GM12878 (cell line): ENCODE measurements around the gene SMG6. TPM values are rescaled to one million over a fixed set of nuclear protein-coding genes. Genes with fewer than 3 reads are reported as not detected.

ENCODE experiments used
- ATAC-seq: fragments of 200-7000 bp; cut with Tn5 transposase; 3 replicates; pipeline ENCODE4 v1.9.1; 2020; ENCODE audit warnings: mild to moderate bottlenecking, moderate library complexity
- BruUV-seq: library from RNA; stranded (reverse); fragments of 400-500 nt; replicated peaks from 2 replicates; lab custom pipeline; 2021; lab: Mats Ljungman, UMichigan
- CTCF ChIA-PET: fragments of 300-600 bp; sonication (Branson Sonifier 250); formaldehyde crosslinking; extraction: SDS; loops from one replicate; lab custom pipeline; 2021; ENCODE audit warnings: inconsistent platforms; lab: Yijun Ruan, JAX
- POLR2A ChIA-PET: fragments of 350-600 bp; formaldehyde crosslinking; extraction: SDS; loops from one replicate; lab custom pipeline; 2021; ENCODE audit warnings: inconsistent platforms; lab: Charles Lee
- RAD21 ChIA-PET: fragments of 300-600 bp; sonication (Branson Sonifier 250); formaldehyde crosslinking; loops from one replicate; lab custom pipeline; 2023; ENCODE audit warnings: antibody characterized with exemption; ENCODE audit not compliant: unreplicated experiment; lab: Charles Lee
- SMC1A ChIA-PET: fragments of 300-600 bp; sonication (Branson Sonifier 250); formaldehyde crosslinking; loops from one replicate; lab custom pipeline; 2023; ENCODE audit not compliant: unreplicated experiment, uncharacterized antibody; lab: Charles Lee
- DNase-seq: peaks from one replicate; pipeline ENCODE4 v3.0.0-alpha.2; 2011; ENCODE audit warnings: low read depth, low spot score
- FAIRE-seq: peaks from 3 replicates; lab custom pipeline; 2011; peaks lifted over from hg19 to GRCh38; lab: Jason Lieb, UNC
- H2AFZ ChIP-seq: 2 replicates; pipeline ENCODE4 v1.6.0; 2011; ENCODE audit warnings: low read depth, low read length, control low read depth; ENCODE audit not compliant: control insufficient read depth
- H3K27ac ChIP-seq: 2 replicates; pipeline ENCODE4 v1.5.1; 2011; ENCODE audit warnings: control low read depth; ENCODE audit not compliant: control insufficient read depth, insufficient read depth
- H3K27me3 ChIP-seq, 2 experiments: replicated peaks in 1 of 2; 2 replicates each; pipeline versions ENCODE4 v1.6.0 to v1.6.1; 2011; ENCODE audit warnings: low read length in 1 of 2; ENCODE audit not compliant: control insufficient read depth in 2 of 2, insufficient read depth in 2 of 2
- H3K36me3 ChIP-seq, 2 experiments: 2 replicates each; pipeline ENCODE4 v1.5.1; 2011; ENCODE audit warnings: low read length in 1 of 2; ENCODE audit not compliant: control insufficient read depth in 2 of 2, insufficient read depth in 2 of 2
- H3K4me1 ChIP-seq: 2 replicates; pipeline ENCODE4 v1.6.1; 2011; ENCODE audit warnings: mild to moderate bottlenecking, low read length, moderate library complexity, mixed read lengths; ENCODE audit not compliant: control insufficient read depth, insufficient read depth
- H3K4me2 ChIP-seq: 2 replicates; pipeline ENCODE4 v1.6.0; 2011; ENCODE audit warnings: control low read depth; ENCODE audit not compliant: control insufficient read depth, insufficient read depth
- H3K4me3 ChIP-seq: fragments of 200-600 bp; sonication (generic); 2 replicates; pipeline ENCODE4 v1.5.1; 2016
- H3K79me2 ChIP-seq: 2 replicates; pipeline ENCODE4 v1.6.0; 2011; ENCODE audit warnings: low read length; ENCODE audit not compliant: control insufficient read depth, insufficient read depth
- H3K9ac ChIP-seq: 2 replicates; pipeline ENCODE4 v1.8.0; 2011; ENCODE audit warnings: low read length, control low read depth, mixed read lengths; ENCODE audit not compliant: control insufficient read depth, insufficient read depth
- H3K9me3 ChIP-seq: replicated peaks from 3 replicates; pipeline ENCODE4 v1.5.1; 2011; ENCODE audit warnings: mild to moderate bottlenecking, low read length; ENCODE audit not compliant: control insufficient read depth, insufficient read depth
- H4K20me1 ChIP-seq: 2 replicates; pipeline ENCODE4 v1.6.0; 2011; ENCODE audit not compliant: control insufficient read depth, insufficient read depth
- BRCA1 ChIP-seq: IDR thresholded peaks from 2 replicates; pipeline ENCODE4 v1.6.1; 2011; ENCODE audit warnings: low read depth, low read length, improper control_type of control experiment
- CBX3 ChIP-seq: fragments of 200-600 bp; sonication (generic); IDR thresholded peaks from 2 replicates; pipeline ENCODE4 v1.6.1; 2016; ENCODE audit warnings: low read depth, borderline replicate concordance
- EED ChIP-seq: sonication (generic); IDR thresholded peaks from 2 replicates; pipeline ENCODE4 v1.6.1; 2016; ENCODE audit warnings: antibody characterized with exemption, low read depth
- JUND ChIP-seq: IDR thresholded peaks from 2 replicates; pipeline ENCODE4 v1.6.1; 2012; ENCODE audit warnings: low read depth, mild to moderate bottlenecking, low read length, improper control_type of control experiment, moderate library complexity
- MTA3 ChIP-seq: IDR thresholded peaks from 2 replicates; pipeline ENCODE4 v1.6.1; 2012; ENCODE audit warnings: low read length, inconsistent platforms, borderline replicate concordance
- NFYB ChIP-seq: IDR thresholded peaks from 2 replicates; pipeline ENCODE4 v1.6.1; 2011; ENCODE audit warnings: low read depth, mild to moderate bottlenecking, low read length, improper control_type of control experiment, moderate library complexity; ENCODE audit not compliant: insufficient read depth
- PAX5 ChIP-seq: IDR thresholded peaks from 2 replicates; pipeline ENCODE4 v1.6.1; 2011; ENCODE audit warnings: low read depth, low read length, borderline replicate concordance
- PML ChIP-seq: IDR thresholded peaks from 2 replicates; pipeline ENCODE4 v1.6.1; 2012; ENCODE audit warnings: low read length, inconsistent platforms
- REST ChIP-seq: IDR thresholded peaks from 2 replicates; pipeline ENCODE4 v1.6.1; 2012; ENCODE audit warnings: mild to moderate bottlenecking, low read depth, low read length
- SUPT20H ChIP-seq: IDR thresholded peaks from 2 replicates; pipeline ENCODE4 v1.6.1; 2011; ENCODE audit warnings: low read depth, mild to moderate bottlenecking, low read length, moderate library complexity, borderline replicate concordance; ENCODE audit not compliant: control insufficient read depth
- TCF3 ChIP-seq: IDR thresholded peaks from 2 replicates; pipeline ENCODE4 v1.6.1; 2012; ENCODE audit warnings: low read depth, mild to moderate bottlenecking, low read length, borderline replicate concordance; ENCODE audit not compliant: insufficient read depth
- ZBED1 ChIP-seq: IDR thresholded peaks from 2 replicates; pipeline ENCODE4 v1.6.1; 2016; ENCODE audit warnings: borderline replicate concordance
- ZNF24 ChIP-seq: fragments of 450-650 bp; IDR thresholded peaks from 2 replicates; pipeline ENCODE4 v1.6.1; 2017; ENCODE audit warnings: antibody characterized with exemption, mild to moderate bottlenecking
- ZNF384 ChIP-seq: IDR thresholded peaks from 2 replicates; pipeline ENCODE4 v1.6.1; 2012; ENCODE audit warnings: low read depth, mild to moderate bottlenecking, low read length, improper control_type of control experiment, borderline replicate concordance
- WGBS: methylation state at CpG from one replicate; pipeline ENCODE4 v1.1.6; 2016; ENCODE audit warnings: low lambda C conversion rate; ENCODE audit not compliant: insufficient replicate concordance, insufficient coverage; ENCODE audit errors: missing lambda C conversion rate; 5-methylcytosine and 5-hydroxymethylcytosine counted together
- in situ Hi-C: fragments of 300-500 bp; cut with MboI; formaldehyde crosslinking; loops from 9 replicates; pipeline ENCODE4 v1.14.3; 2018; ENCODE audit warnings: mixed read lengths
- intact Hi-C: fragments of 100-400 bp; cut with micrococcal nuclease; formaldehyde crosslinking; loops from one replicate; pipeline ENCODE4 v1.14.2; 2022; ENCODE audit not compliant: unreplicated experiment
- polyA plus RNA-seq, 11 experiments: library from polyadenylated mRNA; depleted of rRNA in 4 of 11; unstranded in 6 of 11; stranded (reverse) in 5 of 11; fragments of >200 nt; fragmentation: Nextera tagmentation in 4 of 11; fragmentation: Illumina TruSeq in 1 of 11; extraction: Ambion mirVana in 4 of 11; extraction: Trizol in 1 of 11; gene quantifications; 1 replicate in 1 of 11; 2 replicates in 10 of 11; pipeline versions ENCODE4 v1.2.1 to v1.2.3, GENCODE V29; 2011 to 2016; ENCODE audit warnings: inconsistent platforms in 2 of 11, missing spikeins in 2 of 11, low read depth in 1 of 11
- total RNA-seq, 4 experiments: library from RNA; depleted of rRNA in 3 of 4; stranded (reverse); fragments of >200 nt in 3 of 4; fragmentation: Illumina TruSeq in 1 of 4; extraction: Trizol in 1 of 4; gene quantifications; 2 replicates each; pipeline versions ENCODE4 v1.2.1 to v1.2.3, GENCODE V29; 2013 to 2021
- TF ChIP-seq, protein P1 (sequence below): fragments of 450-650 bp; formaldehyde crosslinking; IDR thresholded peaks from 2 replicates; pipeline ENCODE4 v1.4.0; 2022; ENCODE audit warnings: mild to moderate bottlenecking, moderate library complexity

SMG6 gene
- total and polyA plus RNA-seq, 10 of the 15 experiments (the other 5 are each of a cell fraction or from before 2014, with no cell fraction given): 0.58 to 28.7 (median 15.7) TPM

DNA sequence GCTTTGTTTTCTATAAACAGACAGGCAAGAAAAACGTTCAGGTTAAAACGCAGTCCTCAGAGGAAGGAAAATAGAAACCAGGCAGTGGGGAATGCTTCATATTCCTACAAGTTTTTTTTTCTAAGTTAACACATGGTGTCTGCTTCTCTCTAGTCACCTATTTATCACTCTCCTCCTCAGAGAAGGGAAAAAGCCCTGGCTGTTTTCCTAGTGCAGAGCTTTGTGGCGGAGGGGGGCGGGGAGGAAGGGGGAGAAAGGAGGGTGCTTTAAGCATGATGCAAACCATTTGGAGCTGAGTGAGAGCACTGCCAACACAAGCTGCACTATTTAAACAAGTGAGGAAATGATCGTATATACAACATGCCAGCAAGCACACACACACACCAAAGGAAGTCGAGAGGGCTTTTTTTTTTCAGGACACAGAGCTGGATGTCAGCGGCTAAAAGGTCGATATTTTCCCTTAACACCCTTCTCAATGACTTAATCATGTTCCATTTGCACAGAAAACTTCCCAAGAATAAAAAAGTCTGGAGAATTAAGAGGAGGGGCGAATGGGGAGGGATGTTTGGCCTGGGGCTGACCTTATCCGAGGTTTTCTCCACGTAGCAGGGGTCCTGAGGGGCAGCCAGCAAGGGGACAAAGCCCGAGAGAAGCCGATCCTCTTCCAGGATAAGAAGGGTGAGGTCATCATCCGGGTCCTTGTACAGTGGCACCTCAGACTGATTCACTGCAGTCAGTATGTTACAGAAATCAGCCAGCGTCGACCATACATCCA is 131.3 kb downstream of the SMG6 start:
- ChIA-PET POLR2A (interaction anchor here (0.7 to 1.1 kb wide), 2 partner anchors 25 to 46 kb away, joined by 3 read pairs; no protein-coding TSS in a partner anchor), CTCF (interaction anchor here (0.6 kb wide), 2 partner anchors 32 to 83 kb away, joined by 3 read pairs; no protein-coding TSS in a partner anchor), SMC1A (interaction anchor here (3.0 kb wide), 1 partner anchor 73 kb away, joined by 14 read pairs; no protein-coding TSS in a partner anchor), RAD21 (no interaction called here)
- Histone ChIP-seq H3K4me3 (no peak overlapping the region), H3K9ac (no peak overlapping the region), H3K79me2 (no peaks in the 10 kb centered on the region), H4K20me1 (no peaks in the 10 kb centered on the region), H3K27me3 (no peaks in the 10 kb centered on the region), H3K36me3 (peaks cover 22 to 26% of the 10 kb centered on the region in 2 experiments), H3K9me3 (no peaks in the 10 kb centered on the region), H2AFZ (no peak overlapping the region), H3K27ac (no peak overlapping the region), H3K4me1 (peaks cover 2% of the 10 kb centered on the region; the same call in 1 of the 2 replicates), H3K4me2 (no peak overlapping the region)
- BruUV-seq: no TSS peak
- FAIRE-seq (no peak), ATAC-seq (no peak), DNase-seq (no peak)
- intact Hi-C loops: no loop called here
- TF ChIP-seq, protein P1, sequence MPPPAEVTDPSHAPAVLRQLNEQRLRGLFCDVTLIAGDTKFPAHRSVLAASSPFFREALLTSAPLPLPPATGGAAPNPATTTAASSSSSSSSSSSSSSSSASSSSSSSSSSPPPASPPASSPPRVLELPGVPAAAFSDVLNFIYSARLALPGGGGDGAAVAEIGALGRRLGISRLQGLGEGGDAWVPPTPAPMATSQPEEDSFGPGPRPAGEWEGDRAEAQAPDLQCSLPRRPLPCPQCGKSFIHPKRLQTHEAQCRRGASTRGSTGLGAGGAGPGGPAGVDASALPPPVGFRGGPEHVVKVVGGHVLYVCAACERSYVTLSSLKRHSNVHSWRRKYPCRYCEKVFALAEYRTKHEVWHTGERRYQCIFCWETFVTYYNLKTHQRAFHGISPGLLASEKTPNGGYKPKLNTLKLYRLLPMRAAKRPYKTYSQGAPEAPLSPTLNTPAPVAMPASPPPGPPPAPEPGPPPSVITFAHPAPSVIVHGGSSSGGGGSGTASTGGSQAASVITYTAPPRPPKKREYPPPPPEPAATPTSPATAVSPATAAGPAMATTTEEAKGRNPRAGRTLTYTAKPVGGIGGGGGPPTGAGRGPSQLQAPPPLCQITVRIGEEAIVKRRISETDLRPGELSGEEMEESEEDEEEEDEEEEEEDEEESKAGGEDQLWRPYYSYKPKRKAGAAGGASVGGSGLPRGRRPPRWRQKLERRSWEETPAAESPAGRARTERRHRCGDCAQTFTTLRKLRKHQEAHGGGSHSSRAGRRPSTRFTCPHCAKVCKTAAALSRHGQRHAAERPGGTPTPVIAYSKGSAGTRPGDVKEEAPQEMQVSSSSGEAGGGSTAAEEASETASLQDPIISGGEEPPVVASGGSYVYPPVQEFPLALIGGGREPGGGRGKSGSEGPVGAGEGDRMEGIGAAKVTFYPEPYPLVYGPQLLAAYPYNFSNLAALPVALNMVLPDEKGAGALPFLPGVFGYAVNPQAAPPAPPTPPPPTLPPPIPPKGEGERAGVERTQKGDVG (CRISPR knock-in tag): no peak
- TF ChIP-seq CBX3: no peak
- no peak for TF ChIP-seq MTA3
- TF ChIP-seq PML: no peak
- no peak for TF ChIP-seq ZNF384
- TF ChIP-seq TCF3: no peak
- no peak for TF ChIP-seq REST
- no peak for TF ChIP-seq ZBED1
- no peak for TF ChIP-seq NFYB
- TF ChIP-seq JUND: no peak
- TF ChIP-seq PAX5: no peak
- no peak for TF ChIP-seq EED
- TF ChIP-seq SUPT20H: no peak
- TF ChIP-seq BRCA1: no peak
- TF ChIP-seq ZNF24: no peak
- in situ Hi-C loops: no loop called here
- 91% methylated on average over 16 of the region's 16 CpGs for WGBS
